A673 (cell line): Measurements from ENCODE around the gene DPYSL4. TPM values are rescaled to one million over a fixed set of nuclear protein-coding genes. Genes with fewer than 3 reads are reported as not detected.

Experiments
- BruUV-seq: library from RNA; stranded (reverse); fragments of 400-500 nt; replicated peaks from 2 replicates; lab custom pipeline; 2021; lab: Mats Ljungman, UMichigan
- CTCF ChIA-PET: fragments of 300-600 bp; sonication (Branson Sonifier 250); formaldehyde crosslinking; loops from one replicate; lab custom pipeline; 2022; ENCODE audit warnings: antibody characterized with exemption; lab: Charles Lee
- POLR2A ChIA-PET: fragments of 300-600 bp; sonication (Branson Sonifier 250); formaldehyde crosslinking; loops from one replicate; lab custom pipeline; 2022; ENCODE audit warnings: antibody characterized with exemption; ENCODE audit not compliant: low non-redundant PET; lab: Charles Lee
- DNase-seq: peaks from one replicate; pipeline ENCODE4 v3.0.0-alpha.2; 2015; ENCODE audit warnings: low spot score
- H3K27ac ChIP-seq: fragments of 200-600 bp; sonication (generic); 2 replicates; pipeline ENCODE4 v1.5.1; 2016; ENCODE audit warnings: mixed run types, low read depth, mild to moderate bottlenecking, mixed read lengths, antibody characterized with exemption, low read length; ENCODE audit not compliant: poor library complexity, severe bottlenecking
- H3K27me3 ChIP-seq: fragments of 200-600 bp; sonication (generic); replicated peaks from 2 replicates; pipeline ENCODE4 v1.6.1; 2017; ENCODE audit warnings: mixed run types, low read depth, mild to moderate bottlenecking, mixed read lengths, antibody characterized with exemption, low read length; ENCODE audit not compliant: insufficient read depth, poor library complexity
- H3K36me3 ChIP-seq: fragments of 200-600 bp; sonication (generic); 2 replicates; pipeline ENCODE4 v1.6.1; 2016; ENCODE audit warnings: mixed run types, mild to moderate bottlenecking, mixed read lengths, antibody characterized with exemption, low read length; ENCODE audit not compliant: insufficient read depth, poor library complexity, severe bottlenecking
- H3K4me1 ChIP-seq: fragments of 200-600 bp; sonication (generic); 2 replicates; pipeline ENCODE4 v1.6.1; 2017; ENCODE audit warnings: mixed run types, mild to moderate bottlenecking, mixed read lengths, antibody characterized with exemption, low read length; ENCODE audit not compliant: insufficient read depth, poor library complexity, severe bottlenecking
- H3K4me3 ChIP-seq: fragments of 200-600 bp; sonication (generic); 2 replicates; pipeline ENCODE4 v1.5.1; 2016; ENCODE audit warnings: low read depth, mixed run types, mild to moderate bottlenecking, mixed read lengths, low read length; ENCODE audit not compliant: poor library complexity, severe bottlenecking
- H3K9me3 ChIP-seq: fragments of 200-600 bp; sonication (generic); 2 replicates; pipeline ENCODE4 v1.6.1; 2016; ENCODE audit warnings: mixed run types, low read depth, mild to moderate bottlenecking, mixed read lengths, antibody characterized with exemption, low read length; ENCODE audit not compliant: poor library complexity, severe bottlenecking
- CTCF ChIP-seq: fragments of 300-800, 200-600 bp; sonication (generic); conservative IDR thresholded peaks from 2 replicates; pipeline ENCODE4 v1.5.1; 2017; ENCODE audit warnings: low read depth, mild to moderate bottlenecking, antibody characterized with exemption, low read length, moderate library complexity, mixed read lengths
- EZH2 ChIP-seq: fragments of 200-600 bp; sonication (generic); IDR thresholded peaks from 2 replicates; pipeline ENCODE4 v1.6.1; 2017; ENCODE audit warnings: borderline replicate concordance, low read depth, mild to moderate bottlenecking, mixed read lengths, antibody characterized with exemption, low read length; ENCODE audit not compliant: poor library complexity, severe bottlenecking
- intact Hi-C: fragments of 100-400 bp; cut with micrococcal nuclease; formaldehyde crosslinking; loops from one replicate; pipeline ENCODE4 v1.10.0; 2022; ENCODE audit not compliant: unreplicated experiment
- total RNA-seq: library from RNA; stranded (reverse); gene quantifications from 2 replicates; pipeline ENCODE4 v1.2.3, GENCODE V29; 2021

Gene DPYSL4
- total RNA-seq, 1 experiment from 2014 or later = 13.1 TPM

GRCh38 chr10:132196178-132197113 lies 9.7 kb downstream of the DPYSL4 start:
- DNase-seq = no peak
- CTCF ChIA-PET = no interaction called here

GRCh38 chr10:132197271-132198067 lies 10.7 kb downstream of the DPYSL4 start:
- CTCF ChIA-PET = no interaction called here
- POLR2A ChIA-PET = no interaction called here
- intact Hi-C loops = no loop called here
- Histone ChIP-seq H3K27ac (no peak overlapping the region), H3K4me1 (no peaks in the 10 kb centered on the region), H3K9me3 (no peaks in the 10 kb centered on the region), H3K4me3 (no peak overlapping the region), H3K36me3 (no peaks in the 10 kb centered on the region), H3K27me3 (no peaks in the 10 kb centered on the region)
- no TSS peak for BruUV-seq
- no peak for DNase-seq
- no peak for TF ChIP-seq CTCF
- TF ChIP-seq EZH2 = no peak

More at GRCh38 chr10:132196178-132197113, 9.7 kb downstream of the DPYSL4 start:
- no peak overlapping the region for H3K4me3 ChIP-seq
- no peaks in the 10 kb centered on the region for H3K4me1 ChIP-seq
- H3K27ac ChIP-seq = no peak overlapping the region
- intact Hi-C loops = no loop called here
- TF ChIP-seq CTCF (no peak), EZH2 (no peak)
- H3K27me3 ChIP-seq = no peaks in the 10 kb centered on the region
- no TSS peak for BruUV-seq
- POLR2A ChIA-PET = no interaction called here
- no peaks in the 10 kb centered on the region for H3K36me3 ChIP-seq
- no peaks in the 10 kb centered on the region for H3K9me3 ChIP-seq

GRCh38 chr10:132198068-132198370 lies 11.3 kb downstream of the DPYSL4 start:
- no peaks in the 10 kb centered on the region for H3K9me3 ChIP-seq
- BruUV-seq = no TSS peak
- TF ChIP-seq CTCF (no peak), EZH2 (no peak)
- H3K4me3 ChIP-seq = no peak overlapping the region
- ChIA-PET POLR2A (no interaction called here), CTCF (no interaction called here)
- no peak overlapping the region for H3K27ac ChIP-seq
- H3K36me3 ChIP-seq = no peaks in the 10 kb centered on the region
- intact Hi-C loops = no loop called here
- no peaks in the 10 kb centered on the region for H3K27me3 ChIP-seq
- no peak for DNase-seq
- no peaks in the 10 kb centered on the region for H3K4me1 ChIP-seq
